Common myeloid progenitor, CD34-positive (primary cell): ENCODE measurements around the gene SIGLEC9.

Source experiments
- CTCF ChIA-PET: fragments of 350-600 bp; sonication (Branson Sonifier 250); formaldehyde crosslinking; loops from one replicate; lab custom pipeline; 2021; ENCODE audit warnings: antibody characterized with exemption; lab: Charles Lee
- POLR2A ChIA-PET: fragments of 350-600 bp; sonication (Branson Sonifier 250); formaldehyde crosslinking; loops from one replicate; lab custom pipeline; 2021; ENCODE audit warnings: antibody characterized with exemption; lab: Charles Lee
- DNase-seq, 3 donors: peaks; one replicate each; pipeline versions ENCODE4 v3.0.0 to v3.0.0-alpha.2; 2013
- H3K27ac ChIP-seq, 2 experiments: 1 replicate in 1 of 2; 2 replicates in 1 of 2; pipeline ENCODE4 v1.7.0; 2013; ENCODE audit warnings: inconsistent platforms in 2 of 2, low read length in 2 of 2, mild to moderate bottlenecking in 2 of 2, low read depth in 1 of 2, moderate library complexity in 1 of 2; ENCODE audit not compliant: severe bottlenecking in 2 of 2, insufficient read depth in 1 of 2, poor library complexity in 1 of 2
- H3K27me3 ChIP-seq, 5 experiments: replicated peaks in 2 of 5; 1 replicate in 3 of 5; 2 replicates in 2 of 5; pipeline versions ENCODE4 v1.6.1 to v1.7.0; 2013; ENCODE audit warnings: low read length in 4 of 5, mild to moderate bottlenecking in 2 of 5, moderate library complexity in 2 of 5, inconsistent platforms in 1 of 5; ENCODE audit not compliant: insufficient read depth in 5 of 5, control insufficient read depth in 4 of 5
- H3K36me3 ChIP-seq, 4 experiments: 1 replicate in 2 of 4; 2 replicates in 2 of 4; pipeline versions ENCODE4 v1.6.1 to v1.7.0; 2013; ENCODE audit warnings: low read length in 3 of 4, control low read depth in 1 of 4, mild to moderate bottlenecking in 1 of 4; ENCODE audit not compliant: control insufficient read depth in 4 of 4, insufficient read depth in 4 of 4
- H3K4me1 ChIP-seq, 4 experiments: 1 replicate in 3 of 4; 2 replicates in 1 of 4; pipeline versions ENCODE4 v1.6.1 to v1.7.1; 2013; ENCODE audit warnings: low read length in 3 of 4, mild to moderate bottlenecking in 3 of 4, control low read depth in 1 of 4, inconsistent platforms in 1 of 4, moderate library complexity in 1 of 4; ENCODE audit not compliant: control insufficient read depth in 4 of 4, insufficient read depth in 4 of 4; ENCODE audit errors: control extremely low read depth in 1 of 4
- H3K4me3 ChIP-seq, 7 experiments: 1 replicate in 4 of 7; 2 replicates in 3 of 7; pipeline versions ENCODE4 v1.5.1 to v1.7.0; 2013; ENCODE audit warnings: mild to moderate bottlenecking in 7 of 7, low read length in 6 of 7, moderate library complexity in 6 of 7, inconsistent platforms in 2 of 7, low read depth in 2 of 7, control low read depth in 1 of 7; ENCODE audit not compliant: insufficient read depth in 4 of 7, control insufficient read depth in 1 of 7; ENCODE audit errors: extremely low read depth in 1 of 7
- H3K9me3 ChIP-seq, 5 experiments: 1 replicate in 4 of 5; 2 replicates in 1 of 5; pipeline versions ENCODE4 v1.6.1 to v1.7.1; 2013; ENCODE audit warnings: low read length in 4 of 5, mild to moderate bottlenecking in 2 of 5, inconsistent platforms in 1 of 5, low read depth in 1 of 5, moderate library complexity in 1 of 5; ENCODE audit not compliant: control insufficient read depth in 4 of 5, insufficient read depth in 2 of 5; ENCODE audit errors: control extremely low read depth in 1 of 5
- WGBS: methylation state at CpG from one replicate; pipeline ENCODE4 v1.1.5; 2013; ENCODE audit not compliant: insufficient coverage; 5-methylcytosine and 5-hydroxymethylcytosine counted together

The SIGLEC9 gene

DNA sequence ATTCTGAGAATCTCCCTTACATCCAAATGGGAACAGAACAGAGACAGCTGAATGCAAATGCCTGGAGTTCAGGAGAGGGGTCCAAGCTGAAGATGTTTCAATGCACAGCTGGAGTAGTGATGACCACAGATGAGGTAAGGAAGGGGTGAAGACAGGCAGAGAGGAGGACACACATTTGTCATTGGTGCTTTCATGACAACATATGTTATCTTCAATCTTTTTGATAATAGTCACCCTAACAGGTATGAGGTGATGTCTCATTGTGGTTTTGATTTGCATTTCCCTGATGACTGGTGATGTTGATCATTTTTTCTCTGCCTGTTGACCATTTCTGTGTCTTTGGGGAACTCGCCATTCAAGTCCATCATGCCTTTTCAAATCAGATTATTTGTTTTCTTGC lies 36.6 kb downstream of the SIGLEC9 start:
- DNase-seq = no peak
- ChIA-PET POLR2A (no interaction called here), CTCF (interaction anchor here (1.6 to 10.2 kb wide), 3 partner anchors 12 to 101 kb away, joined by 4 to 212 read pairs (median 8); no protein-coding TSS in a partner anchor)
- Histone ChIP-seq H3K4me3 (no peak overlapping the region), H3K27ac (no peak overlapping the region), H3K27me3 (peaks cover 0 to 3% (median 0%) of the 10 kb centered on the region in 5 experiments), H3K9me3 (no peaks in the 10 kb centered on the region), H3K4me1 (peaks cover 0 to 15% (median 6%) of the 10 kb centered on the region in 4 experiments), H3K36me3 (no peaks in the 10 kb centered on the region)
- WGBS = no CpG with 5 or more reads among the region's 1 CpG

- CTCF ChIA-PET = interaction anchor here (1.6 to 10.2 kb wide), 3 partner anchors 13 to 100 kb away, joined by 4 to 212 read pairs (median 8); no protein-coding TSS in a partner anchor
- POLR2A ChIA-PET = no interaction called here
- Histone ChIP-seq H3K9me3 (no peaks in the 10 kb centered on the region), H3K4me3 (no peak overlapping the region), H3K36me3 (no peaks in the 10 kb centered on the region), H3K4me1 (peaks cover 2 to 22% (median 10%) of the 10 kb centered on the region in 4 experiments), H3K27ac (no peak overlapping the region), H3K27me3 (peaks cover 0 to 3% (median 0%) of the 10 kb centered on the region in 5 experiments)
- DNase-seq = no peak
- WGBS = 85% methylated on average over 2 of the region's 4 CpGs
Observed at GRCh38 chr19:51161867-51162496, 37.3 kb downstream of the SIGLEC9 start.

GRCh38 chr19:51163257-51163656 lies 38.6 kb downstream of the SIGLEC9 start:
- Histone ChIP-seq H3K27me3 (no peaks in the 10 kb centered on the region), H3K4me3 (no peak overlapping the region), H3K4me1 (peaks cover 2 to 35% (median 22%) of the 10 kb centered on the region in 4 experiments), H3K27ac (no peak overlapping the region), H3K36me3 (no peaks in the 10 kb centered on the region), H3K9me3 (no peaks in the 10 kb centered on the region)
- no peak for DNase-seq
- POLR2A ChIA-PET = no interaction called here
- CTCF ChIA-PET = interaction anchor here (1.9 to 10.2 kb wide), 2 partner anchors 14 to 99 kb away, joined by 8 to 212 read pairs; no protein-coding TSS in a partner anchor
- 83% methylated on average over 2 of the region's 3 CpGs for WGBS

DNA sequence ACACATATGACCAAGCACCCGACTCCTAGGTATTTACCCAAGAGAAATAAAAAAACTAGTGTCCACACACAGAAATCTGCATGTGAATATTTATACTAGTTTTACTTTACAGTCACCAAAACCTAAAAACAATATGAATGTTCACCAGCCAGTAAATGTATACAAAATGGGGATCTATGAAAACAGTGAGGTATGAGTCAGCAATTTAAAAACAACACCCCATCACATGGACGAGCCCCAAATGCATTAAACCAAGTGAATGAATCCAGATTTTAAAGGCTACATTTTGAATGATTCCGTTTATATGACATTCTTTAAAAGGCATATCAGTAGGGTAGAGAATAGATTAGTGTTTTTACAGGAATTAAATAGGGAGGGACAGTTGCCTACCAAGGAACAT lies 39.5 kb downstream of the SIGLEC9 start:
- Histone ChIP-seq H3K9me3 (no peaks in the 10 kb centered on the region), H3K27ac (no peak overlapping the region), H3K4me1 (peaks cover 2 to 36% (median 20%) of the 10 kb centered on the region in 4 experiments), H3K27me3 (no peaks in the 10 kb centered on the region), H3K4me3 (no peak overlapping the region), H3K36me3 (no peaks in the 10 kb centered on the region)
- CTCF ChIA-PET = interaction anchor here (2.2 kb wide), 1 partner anchor 95 kb away, joined by 8 read pairs; no protein-coding TSS in a partner anchor
- no peak for DNase-seq
- POLR2A ChIA-PET = no interaction called here
- WGBS = 100% methylated on average over 1 of the region's 3 CpGs

DNA sequence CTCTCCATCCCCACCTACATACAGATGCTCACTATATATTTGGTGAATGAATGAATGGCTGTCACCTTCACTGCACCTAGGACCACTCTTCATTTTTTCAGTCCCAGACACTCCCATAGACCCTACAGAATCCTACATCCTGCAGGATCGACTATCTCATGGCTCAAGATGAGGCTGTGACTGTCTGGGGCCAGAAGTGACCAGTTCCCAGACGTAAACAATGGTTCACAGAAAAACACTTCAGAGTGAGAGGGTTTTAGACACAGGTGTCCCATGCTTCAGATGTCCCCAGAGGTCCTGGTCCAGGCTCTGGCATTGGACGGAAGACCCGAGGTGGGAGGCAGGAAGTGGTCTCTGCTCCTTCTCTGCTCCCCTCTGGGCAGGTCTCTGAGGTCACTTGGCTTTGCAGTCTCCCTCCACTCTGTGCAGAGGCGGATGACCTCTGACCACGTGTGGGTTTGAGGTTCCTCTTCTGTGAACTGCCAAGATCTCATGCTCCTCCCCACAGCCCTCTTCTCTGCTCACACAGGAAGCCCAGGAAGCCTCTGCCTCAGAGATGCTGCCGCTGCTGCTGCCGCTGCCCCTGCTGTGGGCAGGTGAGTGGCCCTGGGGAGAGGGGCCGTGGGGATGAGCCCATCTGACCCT lies 42.3 kb downstream of the SIGLEC9 start:
- H3K9me3 ChIP-seq = no peaks in the 10 kb centered on the region
- no peak overlapping the region for H3K27ac ChIP-seq
- H3K36me3 ChIP-seq = peaks cover 0 to 2% (median 0%) of the 10 kb centered on the region in 4 experiments
- POLR2A ChIA-PET = no interaction called here
- DNase-seq = peak; percentile 38 to 85 (median 80)
- peak overlapping the region in 3 of 7 experiments; percentile 9 to 44 (median 39) for H3K4me3 ChIP-seq
- WGBS = 23% methylated on average over 7 of the region's 9 CpGs
- CTCF ChIA-PET = no interaction called here
- H3K4me1 ChIP-seq = peaks cover 2 to 36% (median 22%) of the 10 kb centered on the region in 4 experiments
- no peaks in the 10 kb centered on the region for H3K27me3 ChIP-seq

DNA sequence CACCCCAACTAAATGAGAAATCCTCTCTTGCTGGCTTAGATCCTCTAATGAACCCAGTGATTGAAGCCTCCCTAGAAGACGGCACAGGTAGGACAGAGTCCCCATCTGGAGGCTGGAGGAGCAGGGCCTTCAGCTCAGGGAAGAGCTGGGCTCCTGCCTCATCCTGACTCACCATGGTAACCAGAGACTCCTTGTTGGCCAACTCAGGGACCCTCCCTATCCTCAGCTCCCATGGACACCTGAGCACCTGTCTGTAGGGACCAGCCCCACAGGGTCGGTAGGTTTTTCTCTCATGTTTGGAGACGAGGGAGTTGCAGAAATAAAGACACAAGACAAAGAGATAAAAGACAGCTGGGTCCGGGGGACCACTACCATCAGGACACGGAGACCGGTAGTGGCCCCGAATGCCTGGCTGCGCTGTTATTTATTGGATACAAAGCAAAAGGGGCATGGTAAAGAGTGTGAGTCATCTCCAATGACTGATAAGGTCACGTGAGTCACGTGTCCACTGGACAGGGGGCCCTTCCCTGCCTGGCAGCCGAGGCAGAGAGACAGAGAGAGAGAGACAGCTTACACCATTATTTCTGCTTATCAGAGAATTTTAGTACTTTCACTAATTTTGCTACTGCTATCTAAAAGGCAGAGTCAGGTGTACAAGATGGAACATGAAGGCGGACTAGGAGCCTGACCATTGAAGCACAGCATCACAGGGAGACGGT lies 44.0 kb downstream of the SIGLEC9 start:
- H3K4me3 ChIP-seq = no peak overlapping the region
- no peak for DNase-seq
- WGBS = 97% methylated on average over 9 of the region's 13 CpGs
- H3K36me3 ChIP-seq = peaks cover 0 to 11% (median 0%) of the 10 kb centered on the region in 4 experiments
- ChIA-PET POLR2A (no interaction called here), CTCF (interaction anchor here (1.1 to 3.7 kb wide), 6 partner anchors 10 to 92 kb away, joined by 3 to 18 read pairs (median 12); no protein-coding TSS in a partner anchor)
- no peak overlapping the region for H3K27ac ChIP-seq
- H3K9me3 ChIP-seq = no peaks in the 10 kb centered on the region
- no peaks in the 10 kb centered on the region for H3K27me3 ChIP-seq
- peaks cover 5 to 41% (median 25%) of the 10 kb centered on the region in 4 experiments for H3K4me1 ChIP-seq
